Breast epithelium (tissue), 3 donors: ENCODE data around the gene RAB7A.

Source experiments
- CTCF ChIP-seq, 3 donors: fragments of 450-650 bp; IDR thresholded peaks; one replicate each; pipeline ENCODE4 v1.5.1; 2016 to 2017; ENCODE audit warnings: antibody characterized with exemption in 3 of 3, mild to moderate bottlenecking in 3 of 3, moderate library complexity in 3 of 3
- POLR2A ChIP-seq: fragments of 450-650 bp; IDR thresholded peaks from one replicate; pipeline ENCODE4 v1.6.1; 2016; ENCODE audit warnings: antibody characterized with exemption, mild to moderate bottlenecking, moderate library complexity
- POLR2AphosphoS5 ChIP-seq, 3 donors: sonication (generic); formaldehyde crosslinking; IDR thresholded peaks; one replicate each; pipeline ENCODE4 v1.6.1; 2017; ENCODE audit warnings: antibody characterized with exemption in 3 of 3

GRCh38 chr3:128781164-128781563 is 55.2 kb downstream of the RAB7A start:
- no peak for TF ChIP-seq CTCF (IDR thresholded peaks at IDR 0.05)
- TF ChIP-seq POLR2A = no peak
- TF ChIP-seq POLR2AphosphoS5 (IDR thresholded peaks at IDR 0.05) = no peak
